H1 (cell line): ENCODE results near the gene CCDC192. TPM values are rescaled to one million over a fixed set of nuclear protein-coding genes. Genes with fewer than 3 reads are reported as not detected.

Source experiments
- CTCF ChIA-PET: fragments of 300-600 bp; sonication (Branson Sonifier 250); formaldehyde crosslinking; loops from one replicate; lab custom pipeline; 2021; ENCODE audit not compliant: partially characterized antibody; lab: Charles Lee
- POLR2A ChIA-PET: fragments of 300-600 bp; sonication (Branson Sonifier 250); formaldehyde crosslinking; loops from one replicate; lab custom pipeline; 2021; ENCODE audit warnings: inconsistent platforms; ENCODE audit not compliant: partially characterized antibody; lab: Charles Lee
- DNase-seq, 2 experiments: peaks; one replicate each; pipeline versions ENCODE4 v3.0.0 to v3.0.0-alpha.2; 2010 to 2022; ENCODE audit warnings: low spot score in 2 of 2, low read depth in 1 of 2, mixed read lengths in 1 of 2
- FAIRE-seq: peaks from 2 replicates; lab custom pipeline; 2011; peaks lifted over from hg19 to GRCh38; lab: Jason Lieb, UNC
- H2AFZ ChIP-seq: 2 replicates; pipeline ENCODE4 v1.8.1; 2012; ENCODE audit warnings: low read length, inconsistent platforms
- H2AK5ac ChIP-seq: 2 replicates; pipeline ENCODE4 v1.6.1; 2013; ENCODE audit warnings: low read depth, low read length
- H2BK120ac ChIP-seq: replicated peaks from 2 replicates; pipeline ENCODE3; 2013; ENCODE audit warnings: low read depth, low read length, inconsistent platforms
- H2BK12ac ChIP-seq: 2 replicates; pipeline ENCODE4 v1.6.1; 2013; ENCODE audit warnings: low read depth, low read length
- H2BK15ac ChIP-seq: 2 replicates; pipeline ENCODE4 v1.6.1; 2013; ENCODE audit warnings: low read length
- H2BK20ac ChIP-seq: 2 replicates; pipeline ENCODE4 v1.6.1; 2013; ENCODE audit warnings: low read length
- H2BK5ac ChIP-seq: 2 replicates; pipeline ENCODE4 v1.6.1; 2013; ENCODE audit warnings: low read depth, low read length
- H3K14ac ChIP-seq: 2 replicates; pipeline ENCODE4 v1.6.1; 2013; ENCODE audit warnings: inconsistent platforms; ENCODE audit not compliant: insufficient read length
- H3K18ac ChIP-seq: 2 replicates; pipeline ENCODE4 v1.6.1; 2013; ENCODE audit warnings: low read length; ENCODE audit errors: extremely low read depth
- H3K23ac ChIP-seq: 2 replicates; pipeline ENCODE4 v1.6.1; 2013; ENCODE audit warnings: inconsistent platforms; ENCODE audit not compliant: insufficient read length
- H3K23me2 ChIP-seq: 2 replicates; pipeline ENCODE4 v1.6.1; 2013; ENCODE audit warnings: low read depth, low read length
- H3K27ac ChIP-seq: 2 replicates; pipeline ENCODE4 v1.6.1; 2011; ENCODE audit warnings: low read depth, low read length, inconsistent platforms
- H3K27me3 ChIP-seq, 4 experiments: replicated peaks in 1 of 4; 1 replicate in 1 of 4; 2 replicates in 3 of 4; pipeline versions ENCODE4 v1.6.1 to v1.8.1; 2011 to 2013; ENCODE audit warnings: low read length in 3 of 4, mild to moderate bottlenecking in 3 of 4, inconsistent platforms in 2 of 4, mixed read lengths in 2 of 4, moderate library complexity in 1 of 4; ENCODE audit not compliant: control insufficient read depth in 3 of 4, insufficient read depth in 3 of 4; ENCODE audit errors: extremely low read depth in 1 of 4
- H3K36me3 ChIP-seq, 4 experiments: 2 replicates each; pipeline versions ENCODE4 v1.6.1 to v1.8.1; 2011 to 2013; ENCODE audit warnings: mild to moderate bottlenecking in 4 of 4, low read length in 3 of 4, moderate library complexity in 2 of 4, control low read depth in 1 of 4, inconsistent platforms in 1 of 4; ENCODE audit not compliant: insufficient read depth in 4 of 4, control insufficient read depth in 2 of 4
- H3K4ac ChIP-seq: replicated peaks from 2 replicates; pipeline ENCODE3; 2013; ENCODE audit warnings: low read length, low read depth, mixed read lengths, inconsistent platforms; ENCODE audit not compliant: insufficient read length
- H3K4me1 ChIP-seq, 4 experiments: replicated peaks in 1 of 4; 1 replicate in 1 of 4; 2 replicates in 3 of 4; pipeline versions ENCODE4 v1.6.1 to v1.8.1; 2011 to 2013; ENCODE audit warnings: low read length in 3 of 4, inconsistent platforms in 2 of 4, mixed read lengths in 1 of 4; ENCODE audit not compliant: insufficient read depth in 4 of 4, control insufficient read depth in 3 of 4
- H3K4me2 ChIP-seq, 2 experiments: 2 replicates each; pipeline versions ENCODE4 v1.6.1 to v1.8.1; 2011 to 2013; ENCODE audit warnings: low read depth in 2 of 2, low read length in 2 of 2, control low read depth in 1 of 2, inconsistent platforms in 1 of 2, mild to moderate bottlenecking in 1 of 2; ENCODE audit not compliant: insufficient read depth in 1 of 2
- H3K4me3 ChIP-seq, 4 experiments: fragments of 200-600, 300-600 bp in 1 of 4; sonication (generic), shearing (Covaris generic), sonication (Bioruptor Twin) in 1 of 4; 2 replicates each; pipeline versions ENCODE4 v1.5.1 to v1.8.1; 2011 to 2016; ENCODE audit warnings: low read length in 4 of 4, low read depth in 3 of 4, control low read depth in 2 of 4, inconsistent platforms in 2 of 4, mild to moderate bottlenecking in 2 of 4, mixed read lengths in 1 of 4, moderate library complexity in 1 of 4; ENCODE audit not compliant: insufficient read depth in 2 of 4; ENCODE audit errors: extremely low read depth in 1 of 4
- H3K56ac ChIP-seq: replicated peaks from 2 replicates; pipeline ENCODE3; 2013; ENCODE audit warnings: low read depth, mild to moderate bottlenecking, mixed read lengths, low read length, inconsistent platforms; ENCODE audit not compliant: insufficient read length
- H3K79me1 ChIP-seq: 2 replicates; pipeline ENCODE4 v1.6.1; 2013; ENCODE audit warnings: low read depth, low read length, control low read depth
- H3K79me2 ChIP-seq, 2 experiments: 2 replicates each; pipeline versions ENCODE4 v1.6.1 to v1.8.1; 2012 to 2013; ENCODE audit warnings: low read length in 2 of 2, mild to moderate bottlenecking in 2 of 2, inconsistent platforms in 1 of 2; ENCODE audit not compliant: insufficient read depth in 2 of 2, control insufficient read depth in 1 of 2
- H3K9ac ChIP-seq, 4 experiments: replicated peaks in 1 of 4; 1 replicate in 1 of 4; 2 replicates in 3 of 4; pipeline versions ENCODE4 v1.6.1 to v1.8.1; 2011 to 2013; ENCODE audit warnings: low read depth in 3 of 4, low read length in 3 of 4, control low read depth in 2 of 4, mild to moderate bottlenecking in 2 of 4, moderate library complexity in 2 of 4, inconsistent platforms in 1 of 4; ENCODE audit errors: extremely low read depth in 1 of 4
- H3K9me3 ChIP-seq, 2 experiments: 2 replicates each; pipeline versions ENCODE4 v1.6.1 to v1.8.1; 2012 to 2013; ENCODE audit warnings: mild to moderate bottlenecking in 2 of 2, moderate library complexity in 2 of 2, control low read depth in 1 of 2, inconsistent platforms in 1 of 2, low read depth in 1 of 2, low read length in 1 of 2, mixed read lengths in 1 of 2; ENCODE audit not compliant: insufficient read depth in 2 of 2
- H4K20me1 ChIP-seq, 2 experiments: replicated peaks in 1 of 2; 2 replicates each; pipeline versions ENCODE3 to v1.8.1; 2011 to 2013; ENCODE audit warnings: inconsistent platforms in 2 of 2, low read length in 2 of 2, mild to moderate bottlenecking in 1 of 2; ENCODE audit not compliant: insufficient read depth in 2 of 2, control insufficient read depth in 1 of 2
- H4K5ac ChIP-seq: 2 replicates; pipeline ENCODE4 v1.6.1; 2013; ENCODE audit warnings: low read length, low read depth, mixed read lengths, inconsistent platforms; ENCODE audit not compliant: insufficient read length
- H4K8ac ChIP-seq: 2 replicates; pipeline ENCODE4 v1.8.0; 2013; ENCODE audit warnings: mild to moderate bottlenecking, moderate library complexity, low read length, inconsistent platforms; ENCODE audit not compliant: insufficient read depth; ENCODE audit errors: extremely low read depth
- H4K91ac ChIP-seq: replicated peaks from 2 replicates; pipeline ENCODE3; 2013; ENCODE audit warnings: low read length, mixed read lengths, inconsistent platforms; ENCODE audit not compliant: insufficient read length
- ATF3 ChIP-seq: IDR thresholded peaks from 2 replicates; pipeline ENCODE4 v1.6.1; 2011; ENCODE audit warnings: low read depth, mild to moderate bottlenecking, low read length; ENCODE audit not compliant: insufficient read depth
- E2F6 ChIP-seq: IDR thresholded peaks from 2 replicates; pipeline ENCODE4 v1.6.1; 2012; ENCODE audit warnings: inconsistent platforms
- EZH2 ChIP-seq: fragments of 200-600 bp; sonication (generic); IDR thresholded peaks from 2 replicates; pipeline ENCODE4 v1.7.1; 2012; ENCODE audit warnings: low read depth, mild to moderate bottlenecking, moderate library complexity, low read length, inconsistent platforms; ENCODE audit not compliant: severe bottlenecking
- GABPA ChIP-seq: IDR thresholded peaks from 2 replicates; pipeline ENCODE4 v1.6.1; 2011; ENCODE audit warnings: mild to moderate bottlenecking, low read length, moderate library complexity, borderline replicate concordance; ENCODE audit not compliant: insufficient read depth
- JUND ChIP-seq: IDR thresholded peaks from 2 replicates; pipeline ENCODE4 v1.6.1; 2011; ENCODE audit warnings: mild to moderate bottlenecking, improper control_type of control experiment, low read length
- KDM4A ChIP-seq: IDR thresholded peaks from one replicate; pipeline ENCODE4 v1.7.1; 2012; ENCODE audit warnings: low read depth, mild to moderate bottlenecking, moderate library complexity, low read length, inconsistent platforms; ENCODE audit not compliant: severe bottlenecking
- MAX ChIP-seq: IDR thresholded peaks from 2 replicates; pipeline ENCODE4 v1.6.1; 2012; ENCODE audit warnings: inconsistent platforms
- RAD21 ChIP-seq, 2 experiments: IDR thresholded peaks in 1 of 2; conservative IDR thresholded peaks in 1 of 2; 2 replicates each; pipeline ENCODE4 v1.6.1; 2011; ENCODE audit warnings: low read depth in 2 of 2, low read length in 2 of 2, improper control_type of control experiment in 1 of 2, inconsistent platforms in 1 of 2, mild to moderate bottlenecking in 1 of 2, moderate library complexity in 1 of 2
- SIRT6 ChIP-seq: IDR thresholded peaks from one replicate; pipeline ENCODE4 v1.7.1; 2012; ENCODE audit warnings: low read length, inconsistent platforms
- SIX5 ChIP-seq: IDR thresholded peaks from 2 replicates; pipeline ENCODE4 v1.6.1; 2011; ENCODE audit warnings: mild to moderate bottlenecking, low read depth, low read length
- SRF ChIP-seq: IDR thresholded peaks from 2 replicates; pipeline ENCODE4 v1.6.1; 2011; ENCODE audit warnings: mild to moderate bottlenecking, low read depth, low read length, moderate library complexity
- WGBS, 2 experiments: shearing (Covaris generic) in 1 of 2; methylation state at CpG; one replicate each; pipeline versions ENCODE4 v1.1.6 to v1.1.7; 2013 to 2015; ENCODE audit warnings: low lambda C conversion rate in 2 of 2, mixed read lengths in 2 of 2, inconsistent platforms in 1 of 2, low coverage in 1 of 2, missing lambda C conversion rate in 1 of 2; ENCODE audit not compliant: insufficient replicate concordance in 2 of 2, insufficient coverage in 1 of 2, insufficient read length in 1 of 2; ENCODE audit errors: extremely low coverage in 1 of 2, missing lambda C conversion rate in 1 of 2; 5-methylcytosine and 5-hydroxymethylcytosine counted together
- polyA plus RNA-seq, 7 experiments: library from polyadenylated mRNA; depleted of rRNA in 3 of 7; stranded (reverse) in 5 of 7; unstranded in 2 of 7; fragments of >200 nt in 5 of 7; fragments of 200-250 nt in 2 of 7; gene quantifications; 1 replicate in 5 of 7; 2 replicates in 1 of 7; 4 replicates in 1 of 7; pipeline versions ENCODE4 v1.2.1 to v1.2.3, GENCODE V29; 2011 to 2013; ENCODE audit warnings: missing spikeins in 2 of 7, mixed read lengths in 2 of 7
- total RNA-seq: library from RNA; stranded (reverse); fragmentation: NEBNext Ultra II Directional; extraction: Animal tissue kit (Norgen Biotek cat#: 25700); gene quantifications from 2 replicates; pipeline ENCODE4 v1.2.1, GENCODE V29; 2021

Gene CCDC192
- total and polyA plus RNA-seq, 2 of the 8 experiments (the other 6 are each of a cell fraction or from before 2014, with no cell fraction given): 0.61 TPM; not detected in 1

GRCh38 chr5:127938746-127939145 is 235.6 kb downstream of the CCDC192 start:
- Histone ChIP-seq H2AFZ (no peak overlapping the region), H3K9ac (no peak overlapping the region), H4K91ac (no peak overlapping the region), H3K27me3 (peaks cover 29 to 50% (median 39%) of the 10 kb centered on the region in 4 experiments), H3K23me2 (no peaks in the 10 kb centered on the region), H3K79me1 (no peaks in the 10 kb centered on the region), H3K79me2 (no peaks in the 10 kb centered on the region), H2BK20ac (no peak overlapping the region), H2BK12ac (no peak overlapping the region), H3K9me3 (no peaks in the 10 kb centered on the region), H4K5ac (no peak overlapping the region), H3K4me3 (no peak overlapping the region), H3K27ac (no peak overlapping the region), H2BK15ac (no peak overlapping the region), H3K14ac (no peak overlapping the region), H3K36me3 (no peaks in the 10 kb centered on the region), H3K4me2 (no peak overlapping the region), H2BK5ac (no peak overlapping the region), H2BK120ac (no peak overlapping the region), H3K56ac (no peak overlapping the region), H3K18ac (no peak overlapping the region), H4K20me1 (peaks cover 0 to 5% of the 10 kb centered on the region in 2 experiments), H3K4me1 (peaks cover 0 to 3% (median 1%) of the 10 kb centered on the region in 4 experiments; a peak in 2 of 7 replicates), H3K4ac (no peak overlapping the region), H3K23ac (no peak overlapping the region), H2AK5ac (no peak overlapping the region), H4K8ac (no peak overlapping the region)
- WGBS, 2 experiments: 79% methylated on average over 2 of the region's 2 CpGs; no CpG with 5 or more reads in 1 of the 2 experiments
- DNase-seq (no peak), FAIRE-seq (no peak)
- CTCF ChIA-PET: interaction anchor here (0.6 to 1.4 kb wide), 3 partner anchors 12 to 1689 kb away, joined by 3 to 4 read pairs (median 3); no protein-coding TSS in a partner anchor
- POLR2A ChIA-PET: no interaction called here
- TF ChIP-seq SIX5: no peak
- no peak for TF ChIP-seq E2F6
- TF ChIP-seq RAD21 (IDR thresholded peaks at IDR 0.05 in 1 of 2, conservative IDR thresholded peaks at IDR 0.05 in 1 of 2; ENCODE audit: low read depth in 2 of 2, low read length in 2 of 2): no peak
- TF ChIP-seq JUND: no peak
- TF ChIP-seq EZH2: no peak
- TF ChIP-seq KDM4A: no peak
- TF ChIP-seq SRF: no peak
- TF ChIP-seq ATF3: no peak
- TF ChIP-seq MAX: no peak
- TF ChIP-seq GABPA: no peak
- no peak for TF ChIP-seq SIRT6
